ENCODE results near the gene MAB21L2.
"Not testable (repeated sequence)": the region's sequence is repeated elsewhere in the genome, so short reads cannot be mapped to it uniquely, and the experiment has no call there.

The MAB21L2 gene

DNA sequence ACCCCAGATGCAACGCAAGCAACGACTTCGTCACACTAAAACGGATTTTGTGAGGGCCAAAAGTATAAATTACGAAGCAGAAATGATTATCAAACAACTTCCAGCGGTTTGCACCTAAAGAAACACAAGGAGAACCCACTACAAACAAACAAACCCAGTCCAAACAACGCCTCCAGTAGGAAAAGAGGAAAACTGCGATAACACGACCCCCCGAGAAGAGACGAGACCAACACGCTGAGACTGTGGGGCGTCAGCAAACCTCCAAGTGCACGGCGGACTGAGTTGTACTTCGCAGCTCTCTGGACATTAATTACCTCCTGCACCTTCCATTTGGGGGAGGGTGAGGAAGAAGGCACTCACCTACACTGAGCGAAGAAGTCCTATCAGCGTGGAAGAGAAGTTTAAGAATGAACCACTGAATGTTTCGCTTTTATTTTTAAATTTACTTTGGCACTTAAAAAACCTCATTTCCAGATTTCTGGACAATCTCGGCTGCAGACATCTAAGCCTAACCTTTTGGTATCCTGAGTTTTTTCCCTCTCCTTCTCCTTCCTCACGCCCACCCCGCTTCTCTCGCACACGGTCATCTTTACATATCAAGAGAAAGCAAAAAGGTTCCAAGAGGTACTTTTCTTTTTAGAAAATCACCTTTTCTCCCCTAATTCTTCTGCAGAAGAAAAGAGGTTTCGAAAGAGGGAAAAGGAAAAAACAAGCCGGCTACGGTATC, at the start of gene MAB21L2:
Gene MAB21L2 (plus strand): TSS at position 6 of the 727 bp plus-strand sequence. CDS start 879 bp downstream, outside the sequence.
- DNase-seq (ENCODE audit: low read depth): no peak

DNA sequence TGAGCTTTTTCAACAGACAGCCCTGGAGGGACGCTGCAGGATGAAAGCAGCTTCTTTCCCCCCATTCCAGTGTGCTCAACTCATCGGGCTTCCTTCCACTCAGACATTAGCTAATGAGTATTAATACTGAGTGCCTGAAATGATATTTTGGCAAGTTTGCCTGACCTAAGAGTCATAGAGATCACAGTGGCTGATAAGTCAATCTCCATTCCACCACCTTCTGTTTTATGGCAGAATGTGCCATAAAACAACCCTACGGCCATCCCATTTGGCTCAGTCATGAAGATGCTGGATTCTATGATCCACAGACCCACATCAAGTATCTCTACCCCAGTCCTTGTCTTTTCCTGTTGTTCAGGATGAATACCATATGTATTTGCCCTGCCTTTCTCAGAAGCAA, 48.3 kb upstream of the MAB21L2 start:
- no peak for DNase-seq (ENCODE audit: low read depth)

DNA sequence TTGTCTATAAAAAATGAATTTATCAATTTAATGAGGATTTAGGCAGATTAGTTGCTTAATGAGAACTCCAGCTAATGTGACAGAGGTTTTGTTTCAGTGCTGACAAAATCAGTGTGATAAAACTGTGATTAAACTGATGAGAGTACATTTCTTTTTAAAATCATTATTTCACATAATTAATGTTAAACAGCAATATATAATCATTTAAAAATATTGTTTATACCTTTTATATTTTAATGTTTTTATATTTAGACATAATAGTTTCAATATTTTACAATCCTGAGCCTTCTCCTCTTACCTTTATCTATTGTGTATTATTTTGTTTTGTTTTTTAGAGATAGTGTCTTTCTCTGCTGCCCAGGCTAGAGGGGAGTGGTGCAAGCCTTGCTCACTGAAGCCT, 47.1 kb upstream of the MAB21L2 start:
- DNase-seq (ENCODE audit: low read depth): no peak

DNA sequence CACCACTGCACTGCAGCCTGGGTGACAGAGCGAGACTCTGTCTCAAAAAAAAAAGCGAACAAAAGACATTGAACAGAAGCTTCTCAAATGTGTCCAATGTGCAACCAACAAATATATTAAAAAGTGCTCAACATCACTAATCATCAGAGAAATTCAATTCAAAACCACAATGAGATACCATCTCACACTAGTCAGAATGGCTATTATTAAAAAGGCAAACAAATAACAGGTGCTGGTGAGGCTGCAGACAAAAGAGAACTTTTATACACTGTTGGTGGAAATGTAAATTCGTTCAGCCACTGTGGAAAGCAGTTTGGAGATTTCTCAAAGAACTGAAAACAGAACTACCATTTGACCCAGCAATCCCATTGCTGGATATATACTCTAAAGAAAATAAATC, 44.0 kb upstream of the MAB21L2 start:
- not testable (repeated sequence) for DNase-seq (ENCODE audit: low read depth)

DNA sequence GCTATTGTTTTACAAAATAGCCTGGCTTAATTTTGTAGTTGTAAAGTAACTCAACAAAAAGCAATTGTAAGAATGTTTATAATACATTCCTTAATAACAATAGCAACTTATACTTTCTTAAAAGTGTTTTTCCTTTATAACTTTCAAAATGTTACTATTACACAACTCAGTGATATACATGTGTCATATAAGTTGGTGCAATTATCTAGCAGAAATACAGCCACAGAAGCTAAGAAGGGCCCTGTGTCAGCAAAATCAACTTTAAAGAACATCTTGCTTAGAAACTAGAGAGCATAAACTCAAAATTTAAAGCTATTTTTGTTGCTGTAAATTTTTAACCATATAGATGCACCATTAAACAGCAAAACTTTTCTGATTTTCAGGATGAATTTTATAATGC, 41.4 kb upstream of the MAB21L2 start:
- DNase-seq (ENCODE audit: low read depth): no peak

DNA sequence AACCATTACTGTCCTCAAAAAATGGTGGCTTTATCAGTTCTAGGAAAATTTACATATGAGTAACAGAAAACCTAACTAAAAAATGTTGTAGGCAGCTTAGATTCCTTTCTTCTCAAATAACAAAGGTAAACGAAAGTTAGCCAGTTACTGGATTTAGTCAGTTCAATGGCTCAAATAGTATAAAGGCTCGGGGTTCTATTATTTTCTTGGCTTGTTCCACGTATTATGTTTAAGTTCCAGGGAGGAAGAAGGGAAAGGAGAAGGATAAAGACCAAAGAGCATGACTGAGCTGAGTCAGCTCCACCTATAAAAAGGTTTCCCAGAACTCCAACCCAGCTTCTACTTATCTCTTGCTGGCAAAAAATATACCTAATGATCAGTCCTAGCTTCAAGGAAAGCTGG, 41.0 kb upstream of the MAB21L2 start:
- no peak for DNase-seq (ENCODE audit: low read depth)

DNA sequence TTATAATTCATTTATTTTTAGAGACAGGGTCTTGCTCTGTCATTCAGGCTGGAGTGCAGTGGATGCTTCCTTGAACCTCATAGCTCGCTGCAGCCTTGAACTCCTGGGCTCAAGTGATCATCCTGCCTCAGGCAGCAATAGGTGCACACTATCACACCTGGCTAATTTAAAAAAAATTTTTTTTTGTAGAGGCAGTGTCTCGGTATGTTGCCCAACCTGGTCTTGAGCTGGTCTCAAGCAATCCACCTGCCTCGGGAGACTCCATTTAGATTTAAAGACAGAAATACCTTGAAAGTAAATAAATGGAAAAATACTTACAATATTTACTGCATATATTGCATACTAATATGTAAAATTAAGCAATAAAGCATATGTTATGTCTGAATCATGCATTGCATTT, 40.3 kb upstream of the MAB21L2 start:
- DNase-seq (ENCODE audit: low read depth): no peak

DNA sequence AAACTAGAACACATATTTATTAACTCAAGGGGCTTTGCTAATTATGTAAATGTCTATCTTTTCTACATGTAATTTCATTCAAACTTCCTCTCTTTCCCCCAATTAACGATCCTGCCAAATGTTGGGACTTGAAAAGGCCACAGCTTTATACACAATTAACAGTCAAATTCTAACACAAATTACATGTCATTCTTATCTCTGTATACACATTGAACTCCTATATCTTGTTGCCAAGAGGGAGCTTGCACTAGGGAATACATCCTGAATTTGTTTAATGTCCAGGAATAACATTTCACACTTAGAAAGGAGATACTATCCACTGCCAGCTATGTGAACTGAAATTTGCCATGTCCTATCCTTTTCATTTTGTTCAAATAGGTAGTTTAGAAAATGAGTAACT, 38.9 kb upstream of the MAB21L2 start:
- DNase-seq (ENCODE audit: low read depth): no peak

DNA sequence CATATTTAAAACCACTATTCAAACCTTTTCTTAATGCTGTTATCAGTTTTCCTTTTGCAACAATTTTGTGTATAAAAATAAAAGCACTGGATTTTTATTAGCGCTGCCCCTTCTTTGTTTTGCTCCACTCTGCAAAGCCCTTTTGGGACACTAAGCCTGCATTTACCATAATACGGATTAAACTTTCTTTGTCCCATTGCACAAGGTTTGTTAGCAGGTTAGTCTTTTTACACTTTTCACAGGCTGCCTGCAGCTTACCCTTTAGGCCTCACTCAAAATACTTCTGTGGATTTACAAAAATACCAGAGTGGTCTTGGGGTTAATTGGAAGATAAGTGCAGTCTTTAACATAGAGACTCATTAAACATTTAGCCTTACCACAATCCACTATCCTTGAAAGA, 35.7 kb upstream of the MAB21L2 start:
- DNase-seq (ENCODE audit: low read depth): no peak

DNA sequence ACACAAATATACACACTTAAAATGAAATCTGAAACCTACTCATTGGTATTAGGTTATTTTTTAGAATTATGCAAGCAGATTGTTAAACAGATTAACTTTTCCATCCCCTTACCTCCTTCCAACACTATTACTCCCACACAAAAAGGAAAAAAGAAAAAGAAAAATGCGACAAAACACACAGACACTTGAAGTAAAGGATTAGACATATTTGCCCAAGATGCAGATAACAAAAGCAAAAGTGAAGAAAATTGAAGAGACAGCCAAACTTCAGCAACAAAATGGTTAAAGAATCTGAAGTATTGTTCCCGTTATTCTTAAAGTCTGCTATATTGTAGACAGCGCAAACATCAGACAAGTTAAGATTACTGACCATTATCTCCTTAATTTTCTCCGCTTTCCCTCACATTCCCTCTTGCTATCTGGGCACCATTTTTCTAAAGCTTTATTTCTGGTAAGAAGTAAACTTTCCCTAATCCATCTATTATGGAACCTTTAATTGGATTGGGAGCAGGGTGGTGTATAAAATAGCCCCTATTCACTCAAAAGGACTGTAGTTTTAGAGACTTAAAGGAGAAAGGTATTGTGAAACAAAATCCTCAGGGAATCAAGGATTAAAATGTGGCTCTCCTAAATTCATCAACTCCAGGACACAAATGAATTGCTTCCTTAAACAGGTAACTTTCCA, 34.7 kb upstream of the MAB21L2 start:
- no peak for DNase-seq (ENCODE audit: low read depth)

DNA sequence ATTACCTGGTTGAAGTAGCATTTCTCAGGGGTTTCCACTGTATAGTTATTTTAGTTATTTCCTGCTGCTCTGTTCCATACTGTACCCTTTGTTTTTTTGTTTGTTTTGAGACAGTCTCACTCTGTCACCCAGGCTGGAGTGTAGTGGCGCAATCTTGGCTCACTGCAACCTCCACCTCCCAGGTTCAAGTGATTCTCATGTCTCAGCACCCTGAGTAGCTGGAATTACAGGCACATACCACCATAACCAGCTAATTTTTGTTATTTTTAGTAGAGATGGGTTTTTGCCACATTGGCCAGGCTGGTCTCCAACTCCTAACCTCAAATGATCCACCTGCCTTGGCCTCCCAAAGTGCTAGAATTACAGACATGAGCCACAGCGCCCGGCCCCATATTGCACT, 24.1 kb upstream of the MAB21L2 start:
- DNase-seq (ENCODE audit: low read depth): not testable (repeated sequence)

DNA sequence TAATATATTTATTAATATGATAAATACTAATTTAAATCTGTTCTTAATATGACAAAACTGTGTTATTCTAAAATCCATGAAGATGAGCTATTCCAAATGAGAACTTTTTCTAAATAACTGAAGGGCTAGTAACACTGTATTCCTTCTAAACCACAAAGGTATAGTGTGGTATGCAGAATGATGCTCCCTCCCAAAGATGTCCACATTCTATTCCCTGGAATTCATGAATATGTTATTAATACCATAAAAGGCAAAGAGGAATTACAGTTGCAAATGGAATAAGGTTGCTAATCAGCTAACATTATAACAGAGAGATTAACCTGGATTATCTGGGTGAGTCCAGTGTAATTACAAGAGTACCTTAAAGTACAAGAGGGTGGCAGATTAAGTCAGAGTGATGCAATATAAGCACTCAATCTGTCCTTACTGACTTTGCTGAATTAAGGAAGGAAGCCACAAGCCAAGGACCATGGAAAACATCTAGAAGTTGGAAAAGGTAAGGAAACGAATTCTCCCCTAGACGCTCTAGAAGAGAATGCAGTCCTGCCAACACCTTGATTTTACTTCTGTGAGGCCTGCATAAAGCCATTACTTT, 20.7 kb upstream of the MAB21L2 start:
- DNase-seq (ENCODE audit: low read depth): no peak

DNA sequence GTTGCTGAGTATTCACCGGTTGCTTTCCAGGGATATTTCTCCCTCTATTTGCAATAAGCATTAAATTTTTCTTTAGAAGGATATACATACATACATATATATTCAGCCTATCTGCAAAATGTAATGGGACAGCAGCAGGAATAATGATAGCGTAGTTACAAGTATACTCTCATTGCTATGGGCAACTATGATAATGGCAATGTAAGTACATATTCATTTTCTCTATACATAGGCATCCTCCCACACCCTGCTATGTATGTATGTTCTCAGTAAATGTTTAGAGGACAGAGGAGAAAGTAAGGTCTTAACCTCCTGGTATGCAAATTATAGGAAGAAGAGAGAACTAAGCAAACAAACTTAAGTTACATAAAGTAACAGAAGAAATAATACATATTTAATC, 19.7 kb upstream of the MAB21L2 start:
- DNase-seq (ENCODE audit: low read depth): no peak

DNA sequence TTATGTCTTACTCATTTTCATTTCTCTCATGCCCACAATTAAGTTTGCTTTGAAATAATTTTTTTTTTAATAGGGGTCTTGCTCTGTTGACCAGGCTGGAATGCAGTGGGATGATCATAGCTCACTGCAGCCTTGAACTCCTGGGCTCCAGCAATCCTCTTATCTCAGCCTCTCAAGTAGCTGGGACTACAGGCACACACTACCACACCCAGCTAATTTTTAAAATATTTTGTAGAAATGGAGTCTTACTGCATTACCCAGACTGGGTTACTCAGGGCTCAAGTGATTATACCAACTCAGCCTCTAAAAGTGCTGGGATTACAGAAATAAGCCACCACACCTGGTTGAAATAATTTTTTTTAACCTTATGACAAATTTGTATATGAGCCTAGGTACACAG, 19.2 kb upstream of the MAB21L2 start:
- DNase-seq (ENCODE audit: low read depth): no peak

DNA sequence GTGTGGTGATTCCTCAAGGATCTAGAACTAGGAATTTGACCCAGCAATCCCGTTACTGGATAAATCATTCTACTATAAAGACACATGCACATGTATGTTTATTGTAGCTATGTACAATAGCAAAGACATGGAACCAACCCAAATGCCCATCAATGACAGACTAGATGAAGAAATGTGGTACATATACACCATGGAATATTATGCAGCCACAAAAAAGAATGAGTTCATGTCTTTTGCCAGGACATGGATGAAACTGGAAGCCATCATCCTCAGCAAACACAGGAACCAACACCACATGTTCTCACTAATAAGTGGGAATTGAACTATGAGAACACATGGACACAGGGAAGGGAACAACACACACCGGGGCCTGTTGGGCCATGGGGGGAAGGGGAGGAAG, 17.0 kb upstream of the MAB21L2 start:
- not testable (repeated sequence) for DNase-seq (ENCODE audit: low read depth)

DNA sequence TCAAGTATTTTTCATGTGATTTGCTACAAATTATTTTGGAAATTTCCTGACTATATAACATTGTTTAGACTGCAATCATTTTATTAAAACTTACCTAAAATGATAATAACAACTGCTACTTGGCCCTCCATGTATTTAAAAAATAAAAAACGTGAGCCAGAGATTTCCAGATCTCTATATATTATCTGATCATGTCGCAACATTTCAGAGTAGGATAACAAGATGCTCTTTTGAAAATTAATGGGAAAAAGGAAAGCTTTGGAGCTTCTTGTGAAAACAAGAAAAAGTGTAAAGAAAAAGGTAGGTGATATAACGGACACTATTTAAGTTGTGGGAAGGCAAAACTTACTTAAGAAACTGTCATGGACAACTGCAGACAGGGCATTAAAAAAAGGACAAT, 14.9 kb upstream of the MAB21L2 start:
- DNase-seq (ENCODE audit: low read depth): no peak

DNA sequence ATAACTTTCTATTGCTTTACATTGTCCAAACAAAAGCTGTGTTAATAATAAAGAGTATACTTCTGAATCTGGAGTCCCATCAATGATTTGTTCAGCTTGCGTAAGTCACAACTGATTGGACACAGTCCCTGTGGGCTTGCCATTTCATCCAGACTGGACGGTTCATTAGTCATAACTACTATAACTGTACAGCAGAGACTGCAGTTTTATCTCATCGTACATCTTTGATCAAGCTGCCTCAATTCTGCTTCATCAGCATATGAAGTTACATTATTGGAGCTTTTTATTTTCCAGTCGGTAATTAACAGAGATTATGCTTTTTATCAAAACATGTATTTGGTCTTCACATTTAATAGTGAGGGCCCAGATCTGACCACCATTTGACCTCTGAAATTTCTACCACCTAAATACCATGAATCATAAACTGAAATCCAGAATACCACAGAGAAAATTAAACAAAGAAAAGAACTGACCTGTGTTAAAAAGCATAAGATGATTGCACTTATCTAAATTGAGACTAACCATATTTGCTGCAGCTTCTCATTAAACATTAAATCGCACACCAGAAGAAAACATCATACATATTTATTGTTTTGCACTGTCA, 12.5 kb upstream of the MAB21L2 start:
- DNase-seq (ENCODE audit: low read depth): peak; percentile 78

DNA sequence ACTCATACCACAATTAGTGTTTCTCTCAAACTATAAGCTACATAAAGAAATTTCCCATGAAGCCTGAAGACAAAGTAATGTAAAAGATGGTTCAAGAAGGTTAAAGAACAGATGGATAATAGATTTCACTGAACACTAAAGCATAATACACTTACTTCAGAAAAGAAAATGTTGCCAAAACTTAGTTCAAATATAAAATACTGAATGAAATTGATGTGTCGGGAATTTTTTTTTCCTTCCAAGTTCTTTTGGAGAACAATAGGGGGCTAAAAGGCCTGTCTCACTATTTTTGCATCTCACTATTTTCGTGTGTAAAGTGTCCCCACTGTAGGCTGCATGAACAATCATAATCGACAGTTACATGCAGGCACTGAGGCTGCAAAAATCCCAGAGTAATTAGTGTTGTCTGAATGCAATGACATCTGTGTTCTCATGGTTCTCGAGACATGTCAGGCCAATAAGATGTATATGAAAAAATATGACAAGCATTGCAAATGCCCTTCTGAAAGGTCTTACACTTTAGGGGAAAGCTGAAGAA, 11.9 kb upstream of the MAB21L2 start:
- DNase-seq (ENCODE audit: low read depth): no peak

DNA sequence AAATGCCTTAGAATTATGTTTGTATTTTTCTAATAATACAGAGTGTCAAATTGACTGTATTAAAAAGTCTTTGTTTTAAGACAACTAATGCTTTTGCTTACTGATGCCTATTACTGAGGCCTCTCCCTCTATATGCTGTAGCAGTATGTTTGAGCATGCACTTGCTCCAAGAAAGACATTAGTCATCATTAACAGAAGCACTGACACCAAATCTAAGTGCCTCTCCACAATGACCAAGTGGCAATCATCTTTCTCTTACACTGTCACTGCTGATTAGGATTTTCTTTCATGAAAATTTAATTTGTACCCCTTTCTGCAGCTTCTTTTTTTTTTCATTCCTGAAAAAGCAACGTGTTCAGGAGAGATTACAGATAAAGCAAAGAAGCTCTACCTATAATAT, 11.1 kb upstream of the MAB21L2 start:
- DNase-seq (ENCODE audit: low read depth): no peak

DNA sequence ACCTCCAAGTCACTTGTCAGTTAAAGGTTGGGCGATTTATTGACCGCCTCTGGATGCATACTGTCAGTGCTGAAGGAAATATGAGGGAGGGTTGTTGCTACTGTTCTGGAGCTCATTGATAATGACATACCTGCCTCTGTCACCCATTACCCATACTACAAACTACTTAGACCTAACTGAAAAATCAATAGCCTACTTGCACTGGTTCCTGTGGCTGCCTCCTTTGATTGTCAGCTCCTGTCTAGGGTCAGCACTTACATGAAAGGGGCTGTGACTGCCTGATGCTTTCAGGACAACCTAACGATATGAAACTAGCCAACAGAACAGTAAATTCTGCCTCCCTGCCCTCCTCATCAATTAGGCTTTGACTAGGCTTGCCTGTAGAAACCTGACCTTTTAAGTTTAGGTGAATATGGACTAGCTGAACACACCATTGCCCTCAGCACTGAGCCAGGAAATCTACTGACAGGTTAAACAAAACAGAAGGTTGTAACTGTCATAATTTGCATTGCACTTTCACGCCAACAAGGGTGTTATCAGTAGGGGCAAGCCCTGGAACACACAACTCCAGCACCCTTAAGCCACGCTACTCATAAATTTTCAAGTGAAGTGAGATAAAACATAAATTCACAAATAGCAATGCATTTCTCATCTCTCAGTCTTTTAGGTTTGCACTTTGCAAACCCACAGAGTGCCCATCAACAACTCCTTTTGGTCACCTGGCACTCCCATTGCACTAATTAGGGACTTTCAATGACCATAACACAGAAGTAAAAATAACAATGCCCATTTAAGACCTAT, 9.0 kb upstream of the MAB21L2 start:
- no peak for DNase-seq (ENCODE audit: low read depth)

DNA sequence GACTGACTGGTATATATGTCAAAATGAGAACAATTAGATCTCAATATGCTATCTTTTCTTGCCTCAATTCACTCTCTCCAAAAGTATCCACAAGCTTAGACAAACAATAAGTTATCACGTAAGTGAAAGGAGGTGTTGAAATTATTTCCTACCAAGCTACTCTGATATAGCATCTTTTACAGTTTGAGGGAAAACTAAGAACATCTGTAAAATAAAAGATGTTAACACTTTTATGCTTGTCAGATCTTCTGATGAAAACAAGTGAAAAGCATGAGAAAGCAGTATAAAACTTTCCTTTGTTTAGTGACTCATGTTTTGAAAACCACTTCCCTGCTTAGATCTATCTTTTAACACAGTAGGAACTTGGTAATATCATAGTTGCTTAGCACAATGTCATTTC, 8.4 kb upstream of the MAB21L2 start:
- no peak for DNase-seq (ENCODE audit: low read depth)

DNA sequence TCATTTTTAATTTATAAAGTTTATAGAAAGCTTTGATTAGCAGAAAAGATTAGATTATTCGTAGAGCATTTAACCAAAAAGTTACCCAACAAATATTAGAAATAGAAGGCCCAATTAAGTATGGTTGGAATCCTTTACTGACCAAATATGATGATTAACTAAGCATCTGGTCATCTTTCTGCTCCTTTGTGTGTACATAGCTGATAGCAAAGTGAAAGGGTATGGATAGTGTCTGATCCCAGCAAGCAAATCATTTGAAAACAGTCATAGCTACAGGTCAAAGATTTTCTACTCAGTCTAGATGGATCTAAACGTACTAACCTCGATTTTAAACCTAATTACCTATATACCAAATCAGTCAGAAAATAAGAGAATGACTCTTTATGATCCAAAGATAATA, 7.3 kb upstream of the MAB21L2 start:
- no peak for DNase-seq (ENCODE audit: low read depth)
